ENCODE results near the gene ATP6V0C.

The ATP6V0C gene

GRCh38 chr16:2508722-2509400 lies 4.9 kb upstream of the ATP6V0C start:
- no peak for DNase-seq (ENCODE audit: low read depth in 2 of 3, low spot score in 1 of 3)

- DNase-seq (ENCODE audit: low read depth in 2 of 3, low spot score in 1 of 3), result no peak
Measured at GRCh38 chr16:2511128-2511800, 2.5 kb upstream of the ATP6V0C start.

- DNase-seq (ENCODE audit: low read depth in 2 of 3, low spot score in 1 of 3), result no peak
Measured at GRCh38 chr16:2511996-2512734, 1.6 kb upstream of the ATP6V0C start.

GRCh38 chr16:2512735-2513404 lies 882 bp upstream of the ATP6V0C start:
- no peak for DNase-seq (ENCODE audit: low read depth in 2 of 3, low spot score in 1 of 3)

- DNase-seq (ENCODE audit: low read depth in 2 of 3, low spot score in 1 of 3), result no peak
Measured at GRCh38 chr16:2514333-2515179, 804 bp downstream of the ATP6V0C start.

GRCh38 chr16:2515180-2515851 lies 1.6 kb downstream of the ATP6V0C start:
- DNase-seq (ENCODE audit: low read depth in 2 of 3, low spot score in 1 of 3), result no peak

- no peak for DNase-seq (ENCODE audit: low read depth in 2 of 3, low spot score in 1 of 3)
Measured at GRCh38 chr16:2516391-2517240, 2.9 kb downstream of the ATP6V0C start.

- no peak for DNase-seq (ENCODE audit: low read depth in 2 of 3, low spot score in 1 of 3)
Measured at GRCh38 chr16:2517954-2518605, 4.3 kb downstream of the ATP6V0C start.

- no peak for DNase-seq (ENCODE audit: low read depth in 2 of 3, low spot score in 1 of 3)
Measured at GRCh38 chr16:2518823-2519710, 5.3 kb downstream of the ATP6V0C start.

- DNase-seq (ENCODE audit: low read depth in 2 of 3, low spot score in 1 of 3), result no peak
Measured at GRCh38 chr16:2519711-2520080, 5.9 kb downstream of the ATP6V0C start.

GRCh38 chr16:2520097-2520783 lies 6.5 kb downstream of the ATP6V0C start, which contains the start of gene AMDHD2:
Gene AMDHD2, plus strand, starts transcription at chr16:2520371. Its CDS starts 88 bp downstream, at chr16:2520459.
- DNase-seq (ENCODE audit: low read depth in 2 of 3, low spot score in 1 of 3), result peak; percentile 82 to 88 (median 82)

GRCh38 chr16:2520784-2521531 lies 7.2 kb downstream of the ATP6V0C start:
- DNase-seq (ENCODE audit: low read depth in 2 of 3, low spot score in 1 of 3), result no peak

- no peak for DNase-seq (ENCODE audit: low read depth in 2 of 3, low spot score in 1 of 3)
Measured at GRCh38 chr16:2523801-2524231, 10.1 kb downstream of the ATP6V0C start.

- DNase-seq (ENCODE audit: low read depth in 2 of 3, low spot score in 1 of 3), result no peak
Measured at GRCh38 chr16:2524339-2524938, 10.7 kb downstream of the ATP6V0C start.

GRCh38 chr16:2526135-2526534 lies 12.4 kb downstream of the ATP6V0C start:
- DNase-seq (ENCODE audit: low read depth in 2 of 3, low spot score in 1 of 3), result no peak

Measured in stimulated activated CD4-positive, alpha-beta T cell treated with anti-CD3 and anti-CD28 coated beads, Interleukin-12 subunit alpha, Interleukin-12 subunit beta, amount 100 ng/mL, for 48 hours (primary cell).